Esophagus muscularis mucosa (tissue), 3 donors: ENCODE data around the gene EEF2.

Experiments
- POLR2AphosphoS5 ChIP-seq, 2 donors: sonication (generic); formaldehyde crosslinking; IDR thresholded peaks; one replicate each; pipeline ENCODE4 v1.6.1; 2017; ENCODE audit warnings: antibody characterized with exemption in 2 of 2
- TF ChIP-seq, protein P1 (sequence below), 3 experiments: fragments of 200-600 bp in 2 of 3; fragments of 450-650 bp in 1 of 3; sonication (generic) in 2 of 3; IDR thresholded peaks; one replicate each; pipeline ENCODE4 v1.5.1; 2017 to 2019; ENCODE audit warnings: antibody characterized with exemption in 3 of 3, mild to moderate bottlenecking in 2 of 3, moderate library complexity in 1 of 3

DNA sequence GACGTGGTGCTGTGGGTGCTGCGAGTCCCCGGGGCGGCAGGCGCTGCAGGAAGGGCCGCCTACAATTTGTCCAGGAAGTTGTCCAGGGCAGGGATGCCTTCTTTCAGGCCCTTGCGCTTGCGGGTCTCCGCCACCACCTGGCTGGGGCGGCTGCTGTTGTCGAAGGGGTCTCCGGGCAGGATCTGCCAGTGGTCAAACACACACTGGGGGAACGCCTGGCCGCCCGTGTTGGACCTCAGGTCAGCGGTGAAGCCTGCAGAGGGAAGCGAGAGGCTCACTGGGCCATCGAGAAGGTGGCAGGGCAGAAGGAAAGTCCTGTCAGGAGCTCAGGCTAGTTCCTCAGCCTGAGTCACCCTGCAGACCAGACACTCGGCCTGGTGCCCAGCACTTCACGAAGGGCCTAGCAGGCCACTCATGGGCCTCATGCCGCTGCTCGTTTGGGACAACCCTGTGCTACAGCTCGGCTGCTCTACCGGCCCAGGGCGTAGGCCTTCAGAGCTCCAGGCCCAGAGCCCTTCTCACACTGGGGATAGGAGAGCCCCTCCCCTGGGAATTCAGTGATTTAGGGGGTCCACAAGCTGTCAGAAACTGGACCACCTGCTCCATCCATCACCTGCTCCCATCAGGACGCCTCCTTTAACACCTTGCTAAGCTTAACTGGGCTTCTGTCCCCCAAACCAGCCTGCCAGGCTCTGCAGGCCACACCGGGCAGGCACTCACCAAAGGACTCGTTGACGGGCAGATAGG lies 8.6 kb downstream of the EEF2 start:
- TF ChIP-seq, protein P1, sequence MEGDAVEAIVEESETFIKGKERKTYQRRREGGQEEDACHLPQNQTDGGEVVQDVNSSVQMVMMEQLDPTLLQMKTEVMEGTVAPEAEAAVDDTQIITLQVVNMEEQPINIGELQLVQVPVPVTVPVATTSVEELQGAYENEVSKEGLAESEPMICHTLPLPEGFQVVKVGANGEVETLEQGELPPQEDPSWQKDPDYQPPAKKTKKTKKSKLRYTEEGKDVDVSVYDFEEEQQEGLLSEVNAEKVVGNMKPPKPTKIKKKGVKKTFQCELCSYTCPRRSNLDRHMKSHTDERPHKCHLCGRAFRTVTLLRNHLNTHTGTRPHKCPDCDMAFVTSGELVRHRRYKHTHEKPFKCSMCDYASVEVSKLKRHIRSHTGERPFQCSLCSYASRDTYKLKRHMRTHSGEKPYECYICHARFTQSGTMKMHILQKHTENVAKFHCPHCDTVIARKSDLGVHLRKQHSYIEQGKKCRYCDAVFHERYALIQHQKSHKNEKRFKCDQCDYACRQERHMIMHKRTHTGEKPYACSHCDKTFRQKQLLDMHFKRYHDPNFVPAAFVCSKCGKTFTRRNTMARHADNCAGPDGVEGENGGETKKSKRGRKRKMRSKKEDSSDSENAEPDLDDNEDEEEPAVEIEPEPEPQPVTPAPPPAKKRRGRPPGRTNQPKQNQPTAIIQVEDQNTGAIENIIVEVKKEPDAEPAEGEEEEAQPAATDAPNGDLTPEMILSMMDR (IDR thresholded peaks at IDR 0.05): no peak
- TF ChIP-seq POLR2AphosphoS5 (IDR thresholded peaks at IDR 0.05): no peak
